ENCODE measurements around the gene PERM1. TPM values are rescaled to one million over a fixed set of nuclear protein-coding genes. Genes with fewer than 3 reads are reported as not detected.
A peak's percentile ranks its signal among the peaks of the same experiment; 100 is the strongest.
"Not testable (repeated sequence)": the region's sequence is repeated elsewhere in the genome, so short reads cannot be mapped to it uniquely, and the experiment has no call there.

The PERM1 gene
- total RNA-seq, 4 donors from 2014 or later: 0.24 to 0.93 (median 0.44) TPM

- no peaks in the 10 kb centered on the region for H3K36me3 ChIP-seq
- peak; percentile 61 to 72 for DNase-seq (ENCODE audit: low spot score in 2 of 2)
Observed at GRCh38 chr1:995665-996633, 14.1 kb upstream of the PERM1 start.

GRCh38 chr1:994546-994945 lies 12.7 kb upstream of the PERM1 start:
- Histone ChIP-seq H3K27me3 (peaks cover 48% of the 10 kb centered on the region), H3K4me1 (peaks cover 21% of the 10 kb centered on the region)
- H3K9me3 ChIP-seq; DNase-seq (ENCODE audit: low spot score in 2 of 2); H3K4me3 ChIP-seq; H3K27ac ChIP-seq; H3K36me3 ChIP-seq: not testable (repeated sequence)
- WGBS: 88% methylated on average over 4 of the region's 6 CpGs

More at GRCh38 chr1:995665-996633, 14.1 kb upstream of the PERM1 start:
- H3K4me1 ChIP-seq: peaks cover 35% of the 10 kb centered on the region
- H3K4me3 ChIP-seq: no peak overlapping the region
- 35% methylated on average over 22 of the region's 30 CpGs for WGBS
- no peak overlapping the region for H3K27ac ChIP-seq
- no peaks in the 10 kb centered on the region for H3K9me3 ChIP-seq
- H3K27me3 ChIP-seq: peaks cover 62% of the 10 kb centered on the region
- TF ChIP-seq POLR2A (IDR thresholded peaks at IDR 0.05) (no peak), EP300 (IDR thresholded peaks at IDR 0.05) (no peak), POLR2AphosphoS5 (IDR thresholded peaks at IDR 0.05) (no peak)
- TF ChIP-seq, protein P1, sequence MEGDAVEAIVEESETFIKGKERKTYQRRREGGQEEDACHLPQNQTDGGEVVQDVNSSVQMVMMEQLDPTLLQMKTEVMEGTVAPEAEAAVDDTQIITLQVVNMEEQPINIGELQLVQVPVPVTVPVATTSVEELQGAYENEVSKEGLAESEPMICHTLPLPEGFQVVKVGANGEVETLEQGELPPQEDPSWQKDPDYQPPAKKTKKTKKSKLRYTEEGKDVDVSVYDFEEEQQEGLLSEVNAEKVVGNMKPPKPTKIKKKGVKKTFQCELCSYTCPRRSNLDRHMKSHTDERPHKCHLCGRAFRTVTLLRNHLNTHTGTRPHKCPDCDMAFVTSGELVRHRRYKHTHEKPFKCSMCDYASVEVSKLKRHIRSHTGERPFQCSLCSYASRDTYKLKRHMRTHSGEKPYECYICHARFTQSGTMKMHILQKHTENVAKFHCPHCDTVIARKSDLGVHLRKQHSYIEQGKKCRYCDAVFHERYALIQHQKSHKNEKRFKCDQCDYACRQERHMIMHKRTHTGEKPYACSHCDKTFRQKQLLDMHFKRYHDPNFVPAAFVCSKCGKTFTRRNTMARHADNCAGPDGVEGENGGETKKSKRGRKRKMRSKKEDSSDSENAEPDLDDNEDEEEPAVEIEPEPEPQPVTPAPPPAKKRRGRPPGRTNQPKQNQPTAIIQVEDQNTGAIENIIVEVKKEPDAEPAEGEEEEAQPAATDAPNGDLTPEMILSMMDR (IDR thresholded peaks at IDR 0.05): no peak

GRCh38 chr1:993379-993995 lies 11.6 kb upstream of the PERM1 start:
- WGBS: 65% methylated on average over 9 of the region's 15 CpGs
- TF ChIP-seq, protein P1 (IDR thresholded peaks at IDR 0.05): no peak
- Histone ChIP-seq H3K4me1 (peaks cover 10% of the 10 kb centered on the region), H3K9me3 (no peaks in the 10 kb centered on the region), H3K27ac (no peak overlapping the region), H3K27me3 (peaks cover 38% of the 10 kb centered on the region), H3K36me3 (no peaks in the 10 kb centered on the region), H3K4me3 (no peak overlapping the region)
- peak in 1 of 2 donors; percentile 75 for DNase-seq (ENCODE audit: low spot score in 2 of 2)

GRCh38 chr1:992362-992761 lies 10.5 kb upstream of the PERM1 start:
- 91% methylated on average over 7 of the region's 7 CpGs for WGBS
- H3K4me3 ChIP-seq: no peak overlapping the region
- no peaks in the 10 kb centered on the region for H3K36me3 ChIP-seq
- no peak overlapping the region for H3K27ac ChIP-seq
- peaks cover 29% of the 10 kb centered on the region for H3K27me3 ChIP-seq
- H3K4me1 ChIP-seq: no peaks in the 10 kb centered on the region
- H3K9me3 ChIP-seq: no peaks in the 10 kb centered on the region
- DNase-seq (ENCODE audit: low spot score in 2 of 2): no peak
- TF ChIP-seq POLR2A (IDR thresholded peaks at IDR 0.05) (no peak), POLR2AphosphoS5 (IDR thresholded peaks at IDR 0.05) (no peak), EP300 (IDR thresholded peaks at IDR 0.05) (no peak)
- TF ChIP-seq, protein P1 (IDR thresholded peaks at IDR 0.05): no peak

DNA sequence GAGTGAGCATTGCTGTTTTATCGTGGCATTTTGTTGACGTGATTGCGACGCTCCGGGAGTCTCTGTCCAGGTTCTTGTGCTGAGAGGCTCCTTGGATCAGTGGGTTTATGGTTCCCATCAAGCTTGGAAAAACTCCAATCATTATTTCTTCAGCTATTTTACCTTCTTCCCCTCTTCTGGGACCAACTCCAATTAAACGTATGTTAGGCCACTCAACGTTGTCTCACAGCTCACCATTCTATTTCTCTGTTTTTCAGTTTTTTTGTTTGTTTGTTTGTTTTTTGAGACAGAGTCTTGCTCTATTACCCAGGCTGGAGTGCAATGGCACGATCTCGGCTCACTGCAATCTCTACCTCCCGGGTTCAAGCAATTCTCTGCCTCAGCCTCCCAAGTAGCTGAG lies 10.0 kb upstream of the PERM1 start:
- 98% methylated on average over 10 of the region's 10 CpGs for WGBS
- H3K36me3 ChIP-seq: no peaks in the 10 kb centered on the region
- H3K27me3 ChIP-seq: peaks cover 25% of the 10 kb centered on the region
- TF ChIP-seq POLR2A (IDR thresholded peaks at IDR 0.05) (no peak), EP300 (IDR thresholded peaks at IDR 0.05) (no peak), POLR2AphosphoS5 (IDR thresholded peaks at IDR 0.05) (no peak)
- TF ChIP-seq, protein P1 (IDR thresholded peaks at IDR 0.05): no peak
- no peak overlapping the region for H3K4me3 ChIP-seq
- no peak for DNase-seq (ENCODE audit: low spot score in 2 of 2)
- H3K4me1 ChIP-seq: no peaks in the 10 kb centered on the region
- H3K9me3 ChIP-seq: no peaks in the 10 kb centered on the region
- H3K27ac ChIP-seq: no peak overlapping the region

DNA sequence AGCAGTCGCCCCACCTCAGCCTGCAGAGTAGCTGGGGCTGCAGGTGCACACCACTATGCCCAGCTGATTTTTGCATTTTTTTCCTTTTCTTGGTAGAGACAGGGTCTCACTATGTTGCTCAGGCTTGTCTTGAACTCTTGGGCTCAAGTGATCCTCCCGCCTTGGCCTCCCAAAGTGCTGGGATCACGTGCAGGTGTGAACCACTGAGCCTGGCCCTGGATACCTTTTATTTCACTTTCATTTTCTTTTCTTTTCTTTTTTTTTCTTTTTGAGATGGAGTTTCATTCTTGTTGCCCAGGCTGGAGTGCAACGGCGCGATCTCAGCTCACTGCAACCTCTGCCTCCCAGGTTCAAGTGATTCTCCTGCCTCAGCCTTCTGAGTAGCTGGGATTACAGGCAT lies 9.4 kb upstream of the PERM1 start:
- DNase-seq (ENCODE audit: low spot score in 2 of 2); H3K4me1 ChIP-seq; H3K9me3 ChIP-seq; H3K27ac ChIP-seq; H3K36me3 ChIP-seq; H3K4me3 ChIP-seq: not testable (repeated sequence)
- 93% methylated on average over 6 of the region's 6 CpGs for WGBS
- H3K27me3 ChIP-seq: peaks cover 18% of the 10 kb centered on the region

- not testable (repeated sequence) for H3K9me3 ChIP-seq; H3K4me1 ChIP-seq; H3K4me3 ChIP-seq; H3K36me3 ChIP-seq; DNase-seq (ENCODE audit: low spot score in 2 of 2); H3K27ac ChIP-seq
- H3K27me3 ChIP-seq: peaks cover 41% of the 10 kb centered on the region
- 81% methylated on average over 5 of the region's 5 CpGs for WGBS
Observed at GRCh38 chr1:988061-988460, 6.2 kb upstream of the PERM1 start.
